Erythroblast (primary cell): ENCODE data around the gene RPS3.
A peak's percentile ranks its signal among the peaks of the same experiment; 100 is the strongest.

Source experiments
- GATA1 ChIP-seq: IDR thresholded peaks from 2 replicates; pipeline ENCODE4 v1.6.1; 2011; ENCODE audit warnings: low read depth, mild to moderate bottlenecking, control low read depth, low read length, moderate library complexity
- POLR2A ChIP-seq: IDR thresholded peaks from 2 replicates; pipeline ENCODE4 v1.6.1; 2011; ENCODE audit warnings: mild to moderate bottlenecking, low read length

GRCh38 chr11:75403037-75403436 lies 3.7 kb downstream of the RPS3 start:
- peak; percentile 30 for TF ChIP-seq POLR2A
- no peak for TF ChIP-seq GATA1
